H1 (cell line): ENCODE data around the gene SPOUT1. TPM values are rescaled to one million over a fixed set of nuclear protein-coding genes. Genes with fewer than 3 reads are reported as not detected.

Source experiments
- CHD7 ChIP-seq: fragments of 300-600 bp; sonication (generic); IDR thresholded peaks from 2 replicates; pipeline ENCODE4 v1.7.1; 2012; ENCODE audit warnings: low read length, moderate library complexity, mild to moderate bottlenecking, inconsistent platforms; ENCODE audit not compliant: insufficient replicate concordance
- POLR2A ChIP-seq, 2 experiments: IDR thresholded peaks; 1 replicate in 1 of 2; 2 replicates in 1 of 2; pipeline ENCODE4 v1.6.1; 2011; ENCODE audit warnings: low read depth in 2 of 2, low read length in 2 of 2, mild to moderate bottlenecking in 2 of 2; ENCODE audit errors: control extremely low read depth in 1 of 2
- polyA plus RNA-seq, 7 experiments: library from polyadenylated mRNA; depleted of rRNA in 3 of 7; stranded (reverse) in 5 of 7; unstranded in 2 of 7; fragments of >200 nt in 5 of 7; fragments of 200-250 nt in 2 of 7; gene quantifications; 1 replicate in 5 of 7; 2 replicates in 1 of 7; 4 replicates in 1 of 7; pipeline versions ENCODE4 v1.2.1 to v1.2.3, GENCODE V29; 2011 to 2013; ENCODE audit warnings: missing spikeins in 2 of 7, mixed read lengths in 2 of 7
- total RNA-seq: library from RNA; stranded (reverse); fragmentation: NEBNext Ultra II Directional; extraction: Animal tissue kit (Norgen Biotek cat#: 25700); gene quantifications from 2 replicates; pipeline ENCODE4 v1.2.1, GENCODE V29; 2021

Gene SPOUT1
- total and polyA plus RNA-seq, 2 of the 8 experiments (the other 6 are each of a cell fraction or from before 2014, with no cell fraction given): 69.2 to 77.8 TPM

GRCh38 chr9:128819716-128820664 lies 9.6 kb downstream of the SPOUT1 start (continued):
- TF ChIP-seq CHD7 (no peak), POLR2A (IDR thresholded peaks at IDR 0.05; ENCODE audit: control extremely low read depth in 1 of 2, low read depth in 2 of 2, low read length in 2 of 2) (peak in 1 of 2 experiments; percentile 45; a peak in 1 of 3 replicates)
